ENCODE results near the gene FRMD4A. TPM values are rescaled to one million over a fixed set of nuclear protein-coding genes. Genes with fewer than 3 reads are reported as not detected.

The FRMD4A gene
- total RNA-seq, 5 donors from 2014 or later (not counting 1 experiment from before 2014, with no cell fraction given): 1.3 to 1.8 (median 1.4) TPM

GRCh38 chr10:14325325-14325955 is 5.3 kb downstream of the FRMD4A start:
- Histone ChIP-seq H3K9me3 (no peaks in the 10 kb centered on the region), H3K27ac (ENCODE audit: low read length) (no peak overlapping the region), H3K36me3 (ENCODE audit: control insufficient read depth in 2 of 2, extremely low read depth in 1 of 2, insufficient read depth in 1 of 2, low read length in 1 of 2) (no peaks in the 10 kb centered on the region), H3K4me1 (ENCODE audit: control insufficient read depth in 1 of 2, extremely low read depth in 1 of 2, insufficient read depth in 2 of 2, low read length in 2 of 2) (no peaks in the 10 kb centered on the region), H3K4me3 (ENCODE audit: control insufficient read depth in 1 of 2, extremely low read depth in 1 of 2, low read length in 1 of 2) (no peak overlapping the region), H3K27me3 (replicated peaks in 1 of 2; ENCODE audit: control insufficient read depth in 2 of 2, extremely low read depth in 1 of 2, insufficient read depth in 2 of 2, low read length in 1 of 2) (peaks cover 0 to 10% of the 10 kb centered on the region in 2 experiments)
- Mint-ChIP-seq H3K27ac (no peak overlapping the region), H3K4me3 (no peak overlapping the region), H3K9me3 (no peaks in the 10 kb centered on the region), H3K4me1 (no peaks in the 10 kb centered on the region), H3K27me3 (peaks cover 31 to 33% of the 10 kb centered on the region in 2 donors), H3K36me3 (no peaks in the 10 kb centered on the region)
- peak in 28 of 35 experiments; percentile 4 to 55 (median 28) for DNase-seq
- POLR2A ChIA-PET: no interaction called here
- no peak for ATAC-seq (replicated peaks in 1 of 4)
- CTCF ChIA-PET: interaction anchor here in 1 of 2 donors (1.1 kb wide), 1 partner anchor 28 kb away, joined by 3 read pairs; no protein-coding TSS in a partner anchor
- 83% methylated on average over 2 of the region's 4 CpGs for WGBS (ENCODE audit: insufficient coverage)

GRCh38 chr10:14322526-14323188 is 8.1 kb downstream of the FRMD4A start:
- H3K4me3 Mint-ChIP-seq: no peak overlapping the region
- ATAC-seq (replicated peaks in 1 of 4): no peak

GRCh38 chr10:14318007-14318406 is 12.7 kb downstream of the FRMD4A start:
- no peaks in the 10 kb centered on the region for H3K9me3 Mint-ChIP-seq
- no peaks in the 10 kb centered on the region for H3K4me1 Mint-ChIP-seq
- CTCF ChIA-PET: interaction anchor here in 1 of 2 donors (0.6 kb wide), 1 partner anchor 420 kb away, joined by 6 read pairs; no protein-coding TSS in a partner anchor
- Histone ChIP-seq H3K9me3 (no peaks in the 10 kb centered on the region), H3K36me3 (ENCODE audit: control insufficient read depth in 2 of 2, extremely low read depth in 1 of 2, insufficient read depth in 1 of 2, low read length in 1 of 2) (no peaks in the 10 kb centered on the region), H3K4me3 (ENCODE audit: control insufficient read depth in 1 of 2, extremely low read depth in 1 of 2, low read length in 1 of 2) (no peak overlapping the region), H3K27ac (ENCODE audit: low read length) (no peak overlapping the region), H3K4me1 (ENCODE audit: control insufficient read depth in 1 of 2, extremely low read depth in 1 of 2, insufficient read depth in 2 of 2, low read length in 2 of 2) (no peaks in the 10 kb centered on the region), H3K27me3 (replicated peaks in 1 of 2; ENCODE audit: control insufficient read depth in 2 of 2, extremely low read depth in 1 of 2, insufficient read depth in 2 of 2, low read length in 1 of 2) (peaks cover 0 to 3% of the 10 kb centered on the region in 2 experiments)
- WGBS (ENCODE audit: insufficient coverage): 50% methylated on average over 1 of the region's 1 CpG
- H3K27me3 Mint-ChIP-seq: peaks cover 40 to 44% of the 10 kb centered on the region in 2 donors
- ATAC-seq (replicated peaks in 1 of 4) (no peak), DNase-seq (no peak)
- no peak overlapping the region for H3K27ac Mint-ChIP-seq
- no peak overlapping the region for H3K4me3 Mint-ChIP-seq
- POLR2A ChIA-PET: no interaction called here
- no peaks in the 10 kb centered on the region for H3K36me3 Mint-ChIP-seq

More at GRCh38 chr10:14322526-14323188, 8.1 kb downstream of the FRMD4A start:
- Histone ChIP-seq H3K27ac (ENCODE audit: low read length) (no peak overlapping the region), H3K4me1 (ENCODE audit: control insufficient read depth in 1 of 2, extremely low read depth in 1 of 2, insufficient read depth in 2 of 2, low read length in 2 of 2) (no peaks in the 10 kb centered on the region), H3K4me3 (ENCODE audit: control insufficient read depth in 1 of 2, extremely low read depth in 1 of 2, low read length in 1 of 2) (no peak overlapping the region), H3K9me3 (no peaks in the 10 kb centered on the region), H3K36me3 (ENCODE audit: control insufficient read depth in 2 of 2, extremely low read depth in 1 of 2, insufficient read depth in 1 of 2, low read length in 1 of 2) (no peaks in the 10 kb centered on the region), H3K27me3 (replicated peaks in 1 of 2; ENCODE audit: control insufficient read depth in 2 of 2, extremely low read depth in 1 of 2, insufficient read depth in 2 of 2, low read length in 1 of 2) (peaks cover 0 to 3% of the 10 kb centered on the region in 2 experiments)
- DNase-seq: no peak
- ChIA-PET POLR2A (no interaction called here), CTCF (interaction anchor here in 1 of 2 donors (0.6 kb wide), 1 partner anchor 39 kb away, joined by 3 read pairs; no protein-coding TSS in a partner anchor)
- Mint-ChIP-seq H3K27ac (no peak overlapping the region), H3K36me3 (no peaks in the 10 kb centered on the region), H3K4me1 (no peaks in the 10 kb centered on the region), H3K9me3 (no peaks in the 10 kb centered on the region), H3K27me3 (peaks cover 23 to 31% of the 10 kb centered on the region in 2 donors)
- WGBS (ENCODE audit: insufficient coverage): 95% methylated on average over 3 of the region's 5 CpGs

- Histone ChIP-seq H3K27ac (ENCODE audit: low read length) (no peak overlapping the region), H3K4me1 (ENCODE audit: control insufficient read depth in 1 of 2, extremely low read depth in 1 of 2, insufficient read depth in 2 of 2, low read length in 2 of 2) (no peaks in the 10 kb centered on the region), H3K4me3 (ENCODE audit: control insufficient read depth in 1 of 2, extremely low read depth in 1 of 2, low read length in 1 of 2) (no peak overlapping the region), H3K36me3 (ENCODE audit: control insufficient read depth in 2 of 2, extremely low read depth in 1 of 2, insufficient read depth in 1 of 2, low read length in 1 of 2) (no peaks in the 10 kb centered on the region), H3K27me3 (replicated peaks in 1 of 2; ENCODE audit: control insufficient read depth in 2 of 2, extremely low read depth in 1 of 2, insufficient read depth in 2 of 2, low read length in 1 of 2) (peaks cover 0 to 12% of the 10 kb centered on the region in 2 experiments), H3K9me3 (no peaks in the 10 kb centered on the region)
- no peaks in the 10 kb centered on the region for H3K4me1 Mint-ChIP-seq
- H3K9me3 Mint-ChIP-seq: no peaks in the 10 kb centered on the region
- 60% methylated on average over 1 of the region's 4 CpGs for WGBS (ENCODE audit: insufficient coverage)
- ChIA-PET CTCF (no interaction called here), POLR2A (no interaction called here)
- H3K4me3 Mint-ChIP-seq: no peak overlapping the region
- peaks cover 3% of the 10 kb centered on the region for H3K36me3 Mint-ChIP-seq
- DNase-seq (no peak), ATAC-seq (replicated peaks in 1 of 4) (no peak)
- peaks cover 37 to 41% of the 10 kb centered on the region in 2 donors for H3K27me3 Mint-ChIP-seq
- H3K27ac Mint-ChIP-seq: no peak overlapping the region
Observed at GRCh38 chr10:14312014-14312413, 18.7 kb downstream of the FRMD4A start.

GRCh38 chr10:14311206-14311957 is 19.3 kb downstream of the FRMD4A start:
- Histone ChIP-seq H3K27ac (ENCODE audit: low read length) (no peak overlapping the region), H3K27me3 (replicated peaks in 1 of 2; ENCODE audit: control insufficient read depth in 2 of 2, extremely low read depth in 1 of 2, insufficient read depth in 2 of 2, low read length in 1 of 2) (peaks cover 0 to 12% of the 10 kb centered on the region in 2 experiments), H3K4me1 (ENCODE audit: control insufficient read depth in 1 of 2, extremely low read depth in 1 of 2, insufficient read depth in 2 of 2, low read length in 2 of 2) (no peaks in the 10 kb centered on the region), H3K4me3 (ENCODE audit: control insufficient read depth in 1 of 2, extremely low read depth in 1 of 2, low read length in 1 of 2) (no peak overlapping the region), H3K36me3 (ENCODE audit: control insufficient read depth in 2 of 2, extremely low read depth in 1 of 2, insufficient read depth in 1 of 2, low read length in 1 of 2) (no peaks in the 10 kb centered on the region), H3K9me3 (no peaks in the 10 kb centered on the region)
- ChIA-PET CTCF (no interaction called here), POLR2A (no interaction called here)
- DNase-seq (no peak), ATAC-seq (replicated peaks in 1 of 4) (no peak)
- H3K4me3 Mint-ChIP-seq: no peak overlapping the region
- no peaks in the 10 kb centered on the region for H3K9me3 Mint-ChIP-seq
- H3K4me1 Mint-ChIP-seq: no peaks in the 10 kb centered on the region
- peaks cover 3% of the 10 kb centered on the region for H3K36me3 Mint-ChIP-seq
- H3K27ac Mint-ChIP-seq: no peak overlapping the region
- H3K27me3 Mint-ChIP-seq: peaks cover 34 to 40% of the 10 kb centered on the region in 2 donors
- WGBS (ENCODE audit: insufficient coverage): 55% methylated on average over 4 of the region's 6 CpGs

- DNase-seq (no peak), ATAC-seq (replicated peaks in 1 of 4) (no peak)
- Mint-ChIP-seq H3K27ac (no peak overlapping the region), H3K36me3 (peaks cover 3% of the 10 kb centered on the region), H3K27me3 (peaks cover 21 to 29% of the 10 kb centered on the region in 2 donors), H3K4me3 (no peak overlapping the region), H3K4me1 (no peaks in the 10 kb centered on the region), H3K9me3 (no peaks in the 10 kb centered on the region)
- H3K27me3 ChIP-seq (replicated peaks in 1 of 2; ENCODE audit: control insufficient read depth in 2 of 2, extremely low read depth in 1 of 2, insufficient read depth in 2 of 2, low read length in 1 of 2): peaks cover 0 to 14% of the 10 kb centered on the region in 2 experiments
- H3K9me3 ChIP-seq: no peaks in the 10 kb centered on the region
- no peak overlapping the region for H3K27ac ChIP-seq (ENCODE audit: low read length)
- POLR2A ChIA-PET: no interaction called here
- no peaks in the 10 kb centered on the region for H3K36me3 ChIP-seq (ENCODE audit: control insufficient read depth in 2 of 2, extremely low read depth in 1 of 2, insufficient read depth in 1 of 2, low read length in 1 of 2)
- H3K4me3 ChIP-seq (ENCODE audit: control insufficient read depth in 1 of 2, extremely low read depth in 1 of 2, low read length in 1 of 2): no peak overlapping the region
- 39% methylated on average over 10 of the region's 10 CpGs for WGBS (ENCODE audit: insufficient coverage)
- CTCF ChIA-PET: interaction anchor here in 1 of 2 donors (0.9 kb wide), 1 partner anchor 14 kb away, joined by 3 read pairs; no protein-coding TSS in a partner anchor
- H3K4me1 ChIP-seq (ENCODE audit: control insufficient read depth in 1 of 2, extremely low read depth in 1 of 2, insufficient read depth in 2 of 2, low read length in 2 of 2): no peaks in the 10 kb centered on the region
Observed at GRCh38 chr10:14309593-14309992, 21.1 kb downstream of the FRMD4A start.
